ENCODE measurements around the gene ME3.
"Not testable (repeated sequence)": the region's sequence is repeated elsewhere in the genome, so short reads cannot be mapped to it uniquely, and the experiment has no call there.

- not testable (repeated sequence) for TF ChIP-seq YY1 (IDR thresholded peaks at IDR 0.05; ENCODE audit: insufficient read depth, insufficient read length); SUZ12 (IDR thresholded peaks at IDR 0.05; ENCODE audit: extremely low read depth, insufficient read depth, insufficient read length); ZNF274 (IDR thresholded peaks at IDR 0.05; ENCODE audit: low read depth, low read length)
Observed at GRCh38 chr11:86619428-86619827, 53.0 kb downstream of the ME3 start.
